ENCODE data around the gene SLC9A9. TPM values are rescaled to one million over a fixed set of nuclear protein-coding genes. Genes with fewer than 3 reads are reported as not detected.

Gene SLC9A9
- total and polyA plus RNA-seq, 2 of the 8 experiments (the other 6 are each of a cell fraction or from before 2014, with no cell fraction given): 0.48 to 1.1 TPM

- TF ChIP-seq SP4 (IDR thresholded peaks at IDR 0.05; ENCODE audit: low read length) (no peak), ATF2 (IDR thresholded peaks at IDR 0.05; ENCODE audit: low read length) (no peak), SRF (IDR thresholded peaks at IDR 0.05; ENCODE audit: low read depth, low read length) (no peak), RAD21 (IDR thresholded peaks at IDR 0.05 in 1 of 2, conservative IDR thresholded peaks at IDR 0.05 in 1 of 2; ENCODE audit: low read depth in 2 of 2, low read length in 2 of 2) (no peak), HDAC2 (IDR thresholded peaks at IDR 0.05; ENCODE audit: borderline replicate concordance in 1 of 2, low read depth in 2 of 2, low read length in 2 of 2) (no peak), USF2 (IDR thresholded peaks at IDR 0.05; ENCODE audit: low read length) (no peak), SIX5 (IDR thresholded peaks at IDR 0.05; ENCODE audit: low read depth, low read length) (no peak), RFX5 (IDR thresholded peaks at IDR 0.05; ENCODE audit: borderline replicate concordance, low read depth, low read length) (no peak), POU5F1 (IDR thresholded peaks at IDR 0.05; ENCODE audit: low read depth, low read length) (no peak), ASH2L (IDR thresholded peaks at IDR 0.05; ENCODE audit: low read length) (no peak), RXRA (IDR thresholded peaks at IDR 0.05; ENCODE audit: insufficient read depth, low read depth, low read length) (no peak), GTF2F1 (IDR thresholded peaks at IDR 0.05; ENCODE audit: borderline replicate concordance, low read depth, low read length) (no peak)
- Histone ChIP-seq H3K23ac (ENCODE audit: insufficient read length) (no peak overlapping the region), H3K4me2 (ENCODE audit: insufficient read depth in 1 of 2, low read depth in 2 of 2, low read length in 2 of 2) (no peak overlapping the region), H3K4ac (replicated peaks; ENCODE audit: insufficient read length, low read depth, low read length) (no peak overlapping the region), H3K18ac (ENCODE audit: extremely low read depth, low read length) (no peak overlapping the region), H2BK15ac (ENCODE audit: low read length) (no peak overlapping the region), H3K4me3 (ENCODE audit: extremely low read depth in 1 of 4, insufficient read depth in 2 of 4, low read depth in 3 of 4, low read length in 4 of 4) (no peak overlapping the region), H3K9ac (replicated peaks in 1 of 4; ENCODE audit: extremely low read depth in 1 of 4, low read depth in 3 of 4, low read length in 3 of 4) (no peak overlapping the region), H2BK12ac (ENCODE audit: low read depth, low read length) (no peak overlapping the region), H3K36me3 (ENCODE audit: control insufficient read depth in 2 of 4, insufficient read depth in 4 of 4, low read length in 3 of 4) (no peaks in the 10 kb centered on the region), H2BK5ac (ENCODE audit: low read depth, low read length) (no peak overlapping the region), H4K20me1 (replicated peaks in 1 of 2; ENCODE audit: control insufficient read depth in 1 of 2, insufficient read depth in 2 of 2, low read length in 2 of 2) (no peaks in the 10 kb centered on the region), H4K91ac (replicated peaks; ENCODE audit: insufficient read length, low read length) (no peak overlapping the region), H2AFZ (ENCODE audit: low read length) (no peak overlapping the region), H3K14ac (ENCODE audit: insufficient read length) (no peak overlapping the region), H3K4me1 (replicated peaks in 1 of 4; ENCODE audit: control insufficient read depth in 3 of 4, insufficient read depth in 4 of 4, low read length in 3 of 4) (peaks cover 0 to 6% (median 1%) of the 10 kb centered on the region in 4 experiments; a peak in 5 of 7 replicates), H2AK5ac (ENCODE audit: low read depth, low read length) (no peak overlapping the region), H4K8ac (ENCODE audit: extremely low read depth, insufficient read depth, low read length) (no peak overlapping the region), H3K27ac (ENCODE audit: low read depth, low read length) (no peak overlapping the region; the same call in 1 of the 2 replicates), H3K23me2 (ENCODE audit: low read depth, low read length) (no peaks in the 10 kb centered on the region), H3K79me2 (ENCODE audit: control insufficient read depth in 1 of 2, insufficient read depth in 2 of 2, low read length in 2 of 2) (no peaks in the 10 kb centered on the region), H3K56ac (replicated peaks; ENCODE audit: insufficient read length, low read depth, low read length) (no peak overlapping the region), H2BK20ac (ENCODE audit: low read length) (no peak overlapping the region), H3K27me3 (replicated peaks in 1 of 4; ENCODE audit: control insufficient read depth in 3 of 4, extremely low read depth in 1 of 4, insufficient read depth in 3 of 4, low read length in 3 of 4) (no peaks in the 10 kb centered on the region), H3K9me3 (ENCODE audit: insufficient read depth in 2 of 2, low read depth in 1 of 2, low read length in 1 of 2) (0 out of 4 replicates have a peak, but pooled peaks cover 0 to 3% of the 10 kb centered on the region in 2 experiments), H3K79me1 (ENCODE audit: low read depth, low read length) (no peaks in the 10 kb centered on the region), H4K5ac (ENCODE audit: insufficient read length, low read depth, low read length) (no peak overlapping the region), H2BK120ac (replicated peaks; ENCODE audit: low read depth, low read length) (no peak overlapping the region)
- ChIA-PET CTCF (ENCODE audit: partially characterized antibody) (interaction anchor here (0.9 to 1.1 kb wide), 2 partner anchors 251 to 291 kb away, joined by 3 to 5 read pairs; no protein-coding TSS in a partner anchor), POLR2A (ENCODE audit: partially characterized antibody) (no interaction called here)
- FAIRE-seq (no peak), DNase-seq (ENCODE audit: low read depth in 1 of 2, low spot score in 2 of 2) (no peak)
Measured at GRCh38 chr3:143383421-143383820, 464.8 kb downstream of the SLC9A9 start.
